Prostate gland (tissue), 2 donors: ENCODE results near the gene RAI1. TPM values are rescaled to one million over a fixed set of nuclear protein-coding genes. Genes with fewer than 3 reads are reported as not detected.
A peak's percentile ranks its signal among the peaks of the same experiment; 100 is the strongest.

Source experiments
- DNase-seq: peaks from one replicate; pipeline ENCODE4 v3.0.0-alpha.2; 2019; ENCODE audit warnings: low spot score
- H3K27ac ChIP-seq, 2 donors: fragments of 200-600 bp; sonication (generic); 2 replicates each; pipeline ENCODE4 v1.5.1; 2017 to 2019
- H3K27me3 ChIP-seq: fragments of 200-600 bp; sonication (generic); replicated peaks from 2 replicates; pipeline ENCODE4 v1.5.1; 2019; ENCODE audit not compliant: insufficient read depth
- H3K36me3 ChIP-seq, 2 donors: fragments of 200-600 bp; sonication (generic); 1 replicate in 1 of 2; 2 replicates in 1 of 2; pipeline versions ENCODE4 v1.5.1 to v1.8.1; 2017 to 2019
- H3K4me1 ChIP-seq: fragments of 200-600 bp; sonication (generic); replicated peaks from 2 replicates; pipeline ENCODE4 v1.5.1; 2019
- H3K4me3 ChIP-seq, 2 donors: fragments of 200-600 bp; sonication (generic); 2 replicates each; pipeline ENCODE4 v1.5.1; 2017 to 2019
- H3K9me3 ChIP-seq: fragments of 200-600 bp; sonication (generic); 2 replicates; pipeline ENCODE4 v1.5.1; 2017
- POLR2A ChIP-seq: fragments of 450-650 bp; IDR thresholded peaks from one replicate; pipeline ENCODE4 v1.6.1; 2016; ENCODE audit warnings: antibody characterized with exemption, mild to moderate bottlenecking
- POLR2AphosphoS5 ChIP-seq: sonication (generic); formaldehyde crosslinking; IDR thresholded peaks from one replicate; pipeline ENCODE4 v1.6.1; 2017; ENCODE audit warnings: antibody characterized with exemption
- WGBS: methylation state at CpG from one replicate; pipeline ENCODE4 v1.1.5; 2018; 5-methylcytosine and 5-hydroxymethylcytosine counted together
- intact Hi-C: fragments of 100-400 bp; cut with DNase I; formaldehyde crosslinking; loops from one replicate; pipeline ENCODE4 v1.14.2; 2022
- total RNA-seq, 2 donors: library from RNA; depleted of rRNA; stranded (reverse); fragments of >200 nt; gene quantifications; one replicate each; pipeline ENCODE4 v1.1.0, GENCODE V29; 2016
- TF ChIP-seq, protein P1 (sequence below), 4 experiments: fragments of 200-600 bp in 2 of 4; fragments of 450-650 bp in 2 of 4; sonication (generic) in 2 of 4; IDR thresholded peaks; 1 replicate in 3 of 4; 2 replicates in 1 of 4; pipeline ENCODE4 v1.5.1; 2016 to 2019; ENCODE audit warnings: antibody characterized with exemption in 4 of 4, mild to moderate bottlenecking in 2 of 4, moderate library complexity in 2 of 4

The RAI1 gene
- total RNA-seq, 2 donors from 2014 or later, result 69.2 to 71.0 TPM

DNA sequence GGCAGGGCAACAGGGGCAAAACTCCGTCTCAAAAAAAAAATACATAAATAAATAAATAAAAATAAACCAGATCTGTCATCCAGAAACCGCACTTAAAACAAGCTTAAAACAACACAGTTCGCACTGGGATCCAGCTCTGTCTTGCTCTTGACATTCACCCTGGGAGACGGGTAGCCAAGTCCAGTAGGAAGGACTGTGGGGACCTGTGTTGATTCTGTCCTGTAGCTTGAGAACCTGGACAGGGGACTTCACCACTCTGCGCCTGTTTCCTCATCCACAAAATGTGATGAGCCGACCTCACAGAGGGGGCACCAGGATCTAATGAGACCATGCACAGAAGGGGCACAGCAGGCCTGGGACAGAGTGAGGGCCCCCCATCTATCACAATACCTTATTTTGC lies 1.5 kb upstream of the RAI1 start:
- Histone ChIP-seq H3K4me3 (no peak overlapping the region), H3K4me1 (peaks cover 16% of the 10 kb centered on the region), H3K27ac (no peak overlapping the region), H3K9me3 (no peaks in the 10 kb centered on the region), H3K36me3 (no peaks in the 10 kb centered on the region), H3K27me3 (no peaks in the 10 kb centered on the region)
- DNase-seq, result no peak
- no peak for TF ChIP-seq POLR2AphosphoS5
- TF ChIP-seq, protein P1, sequence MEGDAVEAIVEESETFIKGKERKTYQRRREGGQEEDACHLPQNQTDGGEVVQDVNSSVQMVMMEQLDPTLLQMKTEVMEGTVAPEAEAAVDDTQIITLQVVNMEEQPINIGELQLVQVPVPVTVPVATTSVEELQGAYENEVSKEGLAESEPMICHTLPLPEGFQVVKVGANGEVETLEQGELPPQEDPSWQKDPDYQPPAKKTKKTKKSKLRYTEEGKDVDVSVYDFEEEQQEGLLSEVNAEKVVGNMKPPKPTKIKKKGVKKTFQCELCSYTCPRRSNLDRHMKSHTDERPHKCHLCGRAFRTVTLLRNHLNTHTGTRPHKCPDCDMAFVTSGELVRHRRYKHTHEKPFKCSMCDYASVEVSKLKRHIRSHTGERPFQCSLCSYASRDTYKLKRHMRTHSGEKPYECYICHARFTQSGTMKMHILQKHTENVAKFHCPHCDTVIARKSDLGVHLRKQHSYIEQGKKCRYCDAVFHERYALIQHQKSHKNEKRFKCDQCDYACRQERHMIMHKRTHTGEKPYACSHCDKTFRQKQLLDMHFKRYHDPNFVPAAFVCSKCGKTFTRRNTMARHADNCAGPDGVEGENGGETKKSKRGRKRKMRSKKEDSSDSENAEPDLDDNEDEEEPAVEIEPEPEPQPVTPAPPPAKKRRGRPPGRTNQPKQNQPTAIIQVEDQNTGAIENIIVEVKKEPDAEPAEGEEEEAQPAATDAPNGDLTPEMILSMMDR (IDR thresholded peaks at IDR 0.05), result no peak
- TF ChIP-seq POLR2A, result no peak
- WGBS, result 90% methylated on average over 6 of the region's 6 CpGs
- intact Hi-C loops, result loop anchor here (5.0 kb wide), 2 partner anchors 238 to 358 kb away; partner anchors contain the start of genes ATPAF2 and GID4

DNA sequence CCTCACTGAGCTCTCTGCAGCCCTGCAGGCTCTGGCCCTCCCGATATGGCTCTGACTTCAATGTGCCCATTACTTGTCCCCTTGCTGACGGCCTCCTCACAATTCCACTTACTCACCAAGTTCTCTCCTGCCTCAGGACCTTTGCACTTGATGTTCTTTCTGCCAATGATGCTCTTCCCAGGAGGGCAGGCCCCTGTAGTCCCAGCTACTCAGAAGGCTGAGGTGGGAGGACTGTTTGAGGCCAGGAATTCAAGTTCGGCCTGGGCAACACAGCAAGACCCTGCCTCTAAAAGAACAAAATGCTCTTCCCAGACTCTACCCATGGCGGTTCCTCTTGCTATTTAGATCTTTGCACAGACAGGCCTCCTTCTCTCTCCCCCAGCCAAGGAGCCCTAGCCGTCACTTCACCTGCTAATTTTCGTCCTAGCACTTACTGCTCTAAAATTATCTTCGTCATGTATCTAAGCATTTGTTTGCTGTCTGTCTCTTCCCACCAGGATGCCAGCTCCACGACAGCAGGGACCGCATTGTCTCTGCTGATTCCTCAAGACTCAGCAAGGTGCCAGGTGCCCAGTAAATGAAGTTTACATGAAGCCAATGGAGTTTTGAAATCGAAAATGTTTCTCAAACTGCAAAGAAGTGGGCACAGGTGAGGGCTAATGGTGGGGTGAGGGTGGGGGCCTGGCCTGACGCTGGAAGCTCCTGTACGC lies 626 bp upstream of the RAI1 start:
- WGBS, result 44% methylated on average over 12 of the region's 12 CpGs
- intact Hi-C loops, result loop anchor here (1.0 to 5.0 kb wide), 3 partner anchors 180 to 357 kb away; partner anchors contain the start of genes ATPAF2 and GID4
- Histone ChIP-seq H3K27me3 (no peaks in the 10 kb centered on the region), H3K27ac (peak overlapping the region; percentile 94 to 99), H3K4me3 (peak overlapping the region; percentile 77 to 82), H3K4me1 (peaks cover 24% of the 10 kb centered on the region), H3K9me3 (no peaks in the 10 kb centered on the region), H3K36me3 (no peaks in the 10 kb centered on the region)
- no peak for DNase-seq
- no peak for TF ChIP-seq POLR2AphosphoS5
- TF ChIP-seq, protein P1 (IDR thresholded peaks at IDR 0.05), result no peak
- TF ChIP-seq POLR2A, result no peak

GRCh38 chr17:17681744-17682292 lies 560 bp downstream of the RAI1 start:
- DNase-seq, result peak; percentile 39
- no peak for TF ChIP-seq POLR2A
- no peak for TF ChIP-seq POLR2AphosphoS5
- TF ChIP-seq, protein P1 (IDR thresholded peaks at IDR 0.05), result peak in 1 of 4 experiments; percentile 21
- Histone ChIP-seq H3K36me3 (no peaks in the 10 kb centered on the region), H3K27ac (peak overlapping the region; percentile 94 to 99), H3K4me1 (peaks cover 30% of the 10 kb centered on the region), H3K4me3 (peak overlapping the region; percentile 77 to 82), H3K27me3 (no peaks in the 10 kb centered on the region), H3K9me3 (no peaks in the 10 kb centered on the region)
- 1% methylated on average over 54 of the region's 68 CpGs for whole genome bisulfite sequencing
- intact Hi-C loops, result loop anchor here (1.0 to 5.0 kb wide), 4 partner anchors 93 to 355 kb away; partner anchors contain the start of genes ATPAF2 and GID4

- WGBS, result under 1% methylated on average over 43 of the region's 49 CpGs
- intact Hi-C loops, result loop anchor here (2.0 to 5.0 kb wide), 3 partner anchors 92 to 355 kb away; partner anchors contain the start of genes ATPAF2 and GID4
- Histone ChIP-seq H3K4me3 (peak overlapping the region; percentile 77 to 82), H3K27ac (peak overlapping the region; percentile 94 to 99), H3K9me3 (no peaks in the 10 kb centered on the region), H3K36me3 (no peaks in the 10 kb centered on the region), H3K4me1 (peaks cover 33% of the 10 kb centered on the region), H3K27me3 (no peaks in the 10 kb centered on the region)
- peak; percentile 40 for DNase-seq
- TF ChIP-seq POLR2A, result no peak
- TF ChIP-seq, protein P1 (IDR thresholded peaks at IDR 0.05), result no peak
- TF ChIP-seq POLR2AphosphoS5, result no peak
Observed at GRCh38 chr17:17682293-17682736, 1.1 kb downstream of the RAI1 start.
